Activated T-helper 1 cell treated with anti-CD3 and anti-CD28 coated beads, Interleukin-12 subunit alpha, Interleukin-12 subunit beta, Interleukin-2, Interleukin-4 antibody, amounts not matched to agents 30 ng/mL and 10 ng/mL and 1 ng/mL, durations not matched to agents 14 hours and 24 hours and 36 hours (primary cell): ENCODE results near the gene OCA2. TPM values are rescaled to one million over a fixed set of nuclear protein-coding genes. Genes with fewer than 3 reads are reported as not detected.

Experiments
- DNase-seq: peaks from one replicate; pipeline ENCODE4 v3.0.0; 2021; ENCODE audit warnings: low spot score
- H3K27ac Mint-ChIP-seq: one replicate; pipeline ENCODE4 v1.8.0; 2021; ENCODE audit warnings: mild to moderate bottlenecking, mixed read lengths
- H3K27me3 Mint-ChIP-seq: one replicate; pipeline ENCODE4 v1.8.0; 2022; ENCODE audit warnings: mild to moderate bottlenecking, moderate library complexity, mixed read lengths; ENCODE audit not compliant: insufficient read depth
- H3K36me3 Mint-ChIP-seq: one replicate; pipeline ENCODE4 v1.8.0; 2021; ENCODE audit warnings: low read depth, mixed read lengths
- H3K4me1 Mint-ChIP-seq: one replicate; pipeline ENCODE4 v1.8.0; 2021; ENCODE audit warnings: low read depth, mixed read lengths
- H3K4me3 Mint-ChIP-seq: one replicate; pipeline ENCODE4 v1.8.0; 2021; ENCODE audit warnings: mild to moderate bottlenecking, moderate library complexity, mixed read lengths
- H3K9me3 Mint-ChIP-seq: one replicate; pipeline ENCODE4 v1.8.0; 2021; ENCODE audit warnings: mixed read lengths
- intact Hi-C: fragments of 100-400 bp; cut with micrococcal nuclease; formaldehyde crosslinking; loops from one replicate; pipeline ENCODE4 v1.15.1; 2024
- total RNA-seq: library from RNA; stranded (reverse); gene quantifications from 2 replicates; pipeline ENCODE4 v1.2.3, GENCODE V29; 2022

The OCA2 gene
- total RNA-seq, 1 donor from 2014 or later, result not detected

DNA sequence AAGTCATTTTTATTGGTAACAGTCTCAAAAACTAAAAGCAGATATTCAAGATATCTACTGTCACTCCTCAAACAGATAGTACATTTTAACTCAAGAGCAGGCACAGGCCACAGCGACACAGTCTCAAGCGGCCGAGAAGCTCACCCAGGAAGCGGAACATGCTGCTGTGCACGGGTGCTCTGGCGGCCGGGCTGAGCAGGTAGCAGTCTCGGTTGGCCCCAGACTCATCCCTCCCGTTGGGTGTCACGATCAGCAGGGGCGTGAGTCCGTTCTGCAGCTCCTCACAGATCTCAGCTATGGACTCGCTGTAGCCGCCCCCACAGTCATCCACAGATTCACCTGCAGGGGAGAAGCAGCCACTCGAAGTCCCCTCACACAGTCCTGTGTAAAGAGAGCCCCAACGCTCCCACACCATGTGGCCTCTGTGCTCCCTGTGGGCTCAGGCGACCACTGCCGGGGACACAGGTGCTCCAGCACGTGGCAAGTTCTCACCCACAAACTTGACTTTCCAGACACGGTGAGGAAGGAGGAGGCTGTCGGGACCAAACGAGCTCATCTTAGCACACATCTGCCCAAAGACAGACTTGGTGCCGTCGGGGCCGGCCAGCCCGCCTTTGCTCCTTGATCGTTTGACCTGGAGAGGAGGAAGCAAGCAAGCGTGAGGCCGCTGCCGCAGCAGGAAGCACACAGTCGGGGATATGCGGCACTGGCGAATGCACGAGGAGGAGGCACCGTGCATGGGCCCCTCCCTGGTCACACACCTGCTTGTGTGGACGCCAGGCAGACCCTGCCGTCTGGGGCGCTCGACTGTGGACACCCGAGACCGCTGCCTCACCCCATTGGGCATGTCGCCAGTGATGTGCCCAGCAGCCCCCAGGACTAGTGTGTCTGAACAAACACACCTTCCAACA lies 17.7 kb upstream of the OCA2 start:
- Mint-ChIP-seq H3K9me3 (no peaks in the 10 kb centered on the region), H3K4me3 (no peak overlapping the region), H3K27me3 (peaks cover 1% of the 10 kb centered on the region), H3K27ac (no peak overlapping the region), H3K4me1 (no peaks in the 10 kb centered on the region), H3K36me3 (peaks cover 7% of the 10 kb centered on the region)
- no peak for DNase-seq
- intact Hi-C loops, result no loop called here

- no peak for DNase-seq
- peaks cover 13% of the 10 kb centered on the region for H3K36me3 Mint-ChIP-seq
- no peak overlapping the region for H3K27ac Mint-ChIP-seq
- intact Hi-C loops, result no loop called here
- no peaks in the 10 kb centered on the region for H3K9me3 Mint-ChIP-seq
- peaks cover 1% of the 10 kb centered on the region for H3K27me3 Mint-ChIP-seq
- no peak overlapping the region for H3K4me3 Mint-ChIP-seq
- no peaks in the 10 kb centered on the region for H3K4me1 Mint-ChIP-seq
These were observed 16.8 kb upstream of the OCA2 start for GRCh38 chr15:28115871-28116270.

DNA sequence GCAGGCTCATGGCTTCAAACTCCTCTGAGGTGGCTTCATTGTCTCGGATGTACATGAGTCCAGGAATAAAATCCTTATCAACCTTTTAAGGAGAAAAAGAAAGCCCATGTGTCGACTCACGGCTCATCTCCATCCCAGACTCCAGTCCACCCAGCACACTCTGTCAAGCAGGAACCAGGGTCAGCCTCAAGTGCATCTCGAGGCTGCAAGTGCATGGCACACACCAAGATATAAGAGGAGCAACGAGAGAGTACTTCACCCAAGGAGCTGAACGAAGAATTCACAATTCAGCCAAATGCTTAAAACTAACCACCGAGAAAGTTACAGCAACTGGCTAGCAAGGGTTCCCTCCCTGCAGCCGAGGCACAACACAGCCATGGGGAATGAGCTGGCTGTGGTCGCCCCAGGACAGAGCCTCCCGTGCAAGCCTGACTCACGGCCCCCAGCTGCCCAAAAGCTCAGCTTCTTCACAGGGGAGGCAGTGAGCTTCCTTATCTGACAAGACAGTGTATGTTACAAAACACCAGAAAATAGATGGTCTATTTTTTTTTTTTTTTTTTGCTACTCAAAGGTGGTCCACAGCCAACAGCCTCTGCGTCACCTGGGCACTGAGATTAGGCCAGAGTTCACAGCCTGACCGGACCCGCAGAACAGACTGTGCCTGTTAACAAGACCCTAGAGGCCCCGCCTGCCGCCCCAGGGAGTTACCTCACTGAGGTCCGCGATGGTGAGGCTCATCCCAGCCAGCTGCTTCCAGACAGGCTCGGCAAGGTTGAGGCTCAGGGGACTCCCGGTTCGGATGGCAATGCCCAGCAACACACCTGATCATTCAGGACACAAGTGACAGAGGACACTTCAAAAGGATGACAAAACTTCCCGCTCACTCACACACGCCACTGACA lies 15.9 kb upstream of the OCA2 start:
- Mint-ChIP-seq H3K36me3 (peaks cover 13% of the 10 kb centered on the region), H3K27ac (no peak overlapping the region), H3K27me3 (peaks cover 1% of the 10 kb centered on the region), H3K4me3 (no peak overlapping the region), H3K4me1 (no peaks in the 10 kb centered on the region), H3K9me3 (no peaks in the 10 kb centered on the region)
- no peak for DNase-seq
- intact Hi-C loops, result no loop called here

DNA sequence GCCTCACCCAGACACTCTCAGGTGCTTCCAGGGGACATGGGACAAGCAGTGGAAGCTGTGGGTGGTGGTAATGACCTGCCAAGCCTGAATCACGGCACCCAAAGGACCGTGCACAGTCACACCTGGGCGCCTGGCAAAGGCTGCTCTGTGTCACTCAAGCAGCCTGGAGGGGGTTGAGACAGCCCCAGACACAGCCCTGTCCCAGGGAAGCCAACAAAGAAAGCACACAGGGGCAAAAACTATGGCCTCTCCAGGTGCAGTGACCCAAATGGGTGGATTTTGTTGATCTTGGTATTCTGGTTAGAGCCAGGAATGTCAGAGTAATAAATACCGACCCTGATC lies 15.0 kb upstream of the OCA2 start:
- H3K27ac Mint-ChIP-seq, result no peak overlapping the region
- peaks cover 1% of the 10 kb centered on the region for H3K27me3 Mint-ChIP-seq
- no peak overlapping the region for H3K4me3 Mint-ChIP-seq
- peaks cover 13% of the 10 kb centered on the region for H3K36me3 Mint-ChIP-seq
- no peaks in the 10 kb centered on the region for H3K9me3 Mint-ChIP-seq
- no peak for DNase-seq
- intact Hi-C loops, result no loop called here
- H3K4me1 Mint-ChIP-seq, result no peaks in the 10 kb centered on the region

DNA sequence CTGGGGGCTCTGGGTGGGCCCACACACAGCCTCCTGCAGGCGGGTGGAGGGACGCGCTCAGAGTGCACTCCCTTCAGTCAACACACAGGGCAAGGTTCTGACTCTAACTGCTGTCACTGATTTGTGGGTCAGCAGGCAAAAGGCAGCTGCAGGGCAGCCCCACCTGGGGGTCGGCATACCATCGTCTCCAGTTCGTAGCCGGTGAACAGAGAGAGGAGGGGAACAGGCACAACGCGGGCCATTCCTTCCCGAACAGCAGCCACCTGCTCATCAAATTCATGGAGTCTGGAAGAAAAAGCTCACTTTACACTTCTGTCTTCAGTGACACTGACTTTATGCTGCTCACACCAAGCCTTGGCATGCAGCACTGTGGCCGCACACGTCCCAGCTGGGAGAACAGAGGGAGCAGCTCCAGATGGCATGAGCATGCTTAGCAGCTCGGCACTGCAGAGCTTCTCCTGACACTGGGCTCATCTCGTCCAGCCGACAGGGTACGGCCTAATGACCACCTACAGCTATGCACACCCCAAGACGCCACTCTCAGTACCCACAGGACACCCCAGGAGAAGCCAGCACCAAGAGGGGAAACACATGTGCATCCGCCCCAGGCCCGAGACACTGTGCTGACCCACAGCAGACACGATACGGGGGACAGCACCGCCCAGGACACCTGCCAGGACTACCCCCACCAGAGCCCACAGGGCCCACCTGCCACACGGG lies 14.4 kb upstream of the OCA2 start:
- H3K27ac Mint-ChIP-seq, result no peak overlapping the region
- H3K27me3 Mint-ChIP-seq, result peaks cover 3% of the 10 kb centered on the region
- H3K9me3 Mint-ChIP-seq, result no peaks in the 10 kb centered on the region
- no peak for DNase-seq
- no peak overlapping the region for H3K4me3 Mint-ChIP-seq
- H3K36me3 Mint-ChIP-seq, result peaks cover 13% of the 10 kb centered on the region
- H3K4me1 Mint-ChIP-seq, result no peaks in the 10 kb centered on the region
- intact Hi-C loops, result no loop called here

GRCh38 chr15:28112962-28113361 lies 13.8 kb upstream of the OCA2 start:
- no peak overlapping the region for H3K27ac Mint-ChIP-seq
- H3K27me3 Mint-ChIP-seq, result peaks cover 6% of the 10 kb centered on the region
- H3K4me3 Mint-ChIP-seq, result no peak overlapping the region
- intact Hi-C loops, result no loop called here
- DNase-seq, result no peak
- peaks cover 13% of the 10 kb centered on the region for H3K36me3 Mint-ChIP-seq
- H3K9me3 Mint-ChIP-seq, result no peaks in the 10 kb centered on the region
- no peaks in the 10 kb centered on the region for H3K4me1 Mint-ChIP-seq

DNA sequence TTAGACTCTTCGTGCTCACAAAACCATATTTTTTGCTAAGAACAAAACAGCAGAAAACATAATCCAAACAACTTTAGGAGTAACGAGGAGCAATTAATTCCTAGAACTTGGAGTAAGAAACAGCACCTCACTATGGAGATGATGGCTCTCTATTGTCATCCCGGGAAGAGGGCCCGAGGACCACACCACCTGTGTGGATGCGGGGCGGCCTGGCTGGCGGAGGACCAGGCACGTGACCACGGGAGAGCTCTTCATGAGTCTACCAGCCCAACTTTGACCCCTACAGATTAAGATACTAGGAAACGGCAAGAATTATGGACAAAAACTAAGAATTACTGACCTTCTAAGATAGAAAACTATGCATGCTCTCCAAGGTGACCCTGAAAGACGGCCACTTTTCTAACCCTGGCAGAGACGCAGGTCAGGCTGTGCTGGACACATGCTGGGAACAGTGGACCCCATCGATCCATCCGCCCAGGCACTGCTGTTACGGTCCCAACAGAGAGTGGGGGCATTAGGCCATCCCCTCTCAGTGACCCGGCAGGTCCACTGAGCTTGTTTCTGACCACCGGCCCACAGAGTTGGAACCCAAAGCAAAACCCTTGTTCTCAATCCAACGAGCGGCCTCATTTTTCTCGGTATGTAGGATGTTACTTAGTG lies 13.1 kb upstream of the OCA2 start:
- no peak for DNase-seq
- Mint-ChIP-seq H3K36me3 (peaks cover 13% of the 10 kb centered on the region), H3K4me3 (no peak overlapping the region), H3K9me3 (no peaks in the 10 kb centered on the region), H3K4me1 (no peaks in the 10 kb centered on the region), H3K27me3 (peaks cover 7% of the 10 kb centered on the region), H3K27ac (no peak overlapping the region)
- intact Hi-C loops, result no loop called here

DNA sequence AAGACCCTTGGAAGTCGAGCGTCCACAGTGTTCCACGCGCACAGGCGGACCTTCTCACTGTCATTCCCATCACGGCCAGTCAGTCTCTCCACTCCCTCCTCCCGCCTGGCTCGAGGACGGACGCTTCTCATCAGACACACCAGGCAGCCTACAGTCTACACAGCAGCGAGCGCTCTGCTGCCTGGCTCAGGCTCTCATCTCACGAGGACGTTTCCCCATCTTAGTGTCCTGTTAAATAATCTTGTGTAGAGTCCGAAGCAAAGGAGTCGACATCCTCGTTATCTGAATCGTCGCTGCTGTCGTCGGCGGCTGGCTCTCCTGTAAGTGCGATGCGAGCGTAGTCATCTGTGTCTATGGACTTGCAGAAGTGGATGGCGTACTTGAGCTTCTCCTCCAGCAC lies 12.4 kb upstream of the OCA2 start:
- intact Hi-C loops, result no loop called here
- H3K4me1 Mint-ChIP-seq, result no peaks in the 10 kb centered on the region
- DNase-seq, result no peak
- H3K9me3 Mint-ChIP-seq, result no peaks in the 10 kb centered on the region
- peaks cover 10% of the 10 kb centered on the region for H3K27me3 Mint-ChIP-seq
- H3K27ac Mint-ChIP-seq, result no peak overlapping the region
- H3K4me3 Mint-ChIP-seq, result no peak overlapping the region
- peaks cover 13% of the 10 kb centered on the region for H3K36me3 Mint-ChIP-seq

GRCh38 chr15:28110481-28110881 lies 11.4 kb upstream of the OCA2 start:
- H3K27ac Mint-ChIP-seq, result no peak overlapping the region
- peaks cover 7% of the 10 kb centered on the region for H3K4me1 Mint-ChIP-seq
- no peak for DNase-seq
- peaks cover 14% of the 10 kb centered on the region for H3K27me3 Mint-ChIP-seq
- intact Hi-C loops, result no loop called here
- H3K4me3 Mint-ChIP-seq, result no peak overlapping the region
- peaks cover 13% of the 10 kb centered on the region for H3K36me3 Mint-ChIP-seq
- H3K9me3 Mint-ChIP-seq, result no peaks in the 10 kb centered on the region

GRCh38 chr15:28109626-28110455 lies 10.7 kb upstream of the OCA2 start:
- peaks cover 13% of the 10 kb centered on the region for H3K36me3 Mint-ChIP-seq
- H3K27ac Mint-ChIP-seq, result no peak overlapping the region
- H3K27me3 Mint-ChIP-seq, result peaks cover 14% of the 10 kb centered on the region
- DNase-seq, result no peak
- no peak overlapping the region for H3K4me3 Mint-ChIP-seq
- H3K9me3 Mint-ChIP-seq, result no peaks in the 10 kb centered on the region
- intact Hi-C loops, result no loop called here
- peaks cover 7% of the 10 kb centered on the region for H3K4me1 Mint-ChIP-seq

- peak overlapping the region; percentile 42 for H3K4me3 Mint-ChIP-seq
- intact Hi-C loops, result no loop called here
These were observed 8.8 kb upstream of the OCA2 start for GRCh38 chr15:28107904-28108275.

More at GRCh38 chr15:28107904-28108275, 8.8 kb upstream of the OCA2 start:
- H3K9me3 Mint-ChIP-seq, result no peaks in the 10 kb centered on the region
- DNase-seq, result no peak
- peaks cover 25% of the 10 kb centered on the region for H3K27me3 Mint-ChIP-seq
- no peak overlapping the region for H3K27ac Mint-ChIP-seq
- H3K4me1 Mint-ChIP-seq, result peaks cover 7% of the 10 kb centered on the region
- peaks cover 14% of the 10 kb centered on the region for H3K36me3 Mint-ChIP-seq
